PC-3 (cell line): ENCODE results near the gene RPL36. TPM values are rescaled to one million over a fixed set of nuclear protein-coding genes. Genes with fewer than 3 reads are reported as not detected.

ENCODE experiments used
- ATAC-seq: fragments of 200-7000 bp; cut with Tn5 transposase; 2 replicates; pipeline ENCODE4 v1.9.1; 2020; ENCODE audit warnings: mild to moderate bottlenecking, moderate library complexity
- BruUV-seq: library from RNA; stranded (reverse); fragments of 400-500 nt; replicated peaks from 2 replicates; lab custom pipeline; 2021; lab: Mats Ljungman, UMichigan
- CTCF ChIA-PET: fragments of 300-600 bp; sonication (Branson Sonifier 250); formaldehyde crosslinking; loops from one replicate; lab custom pipeline; 2022; ENCODE audit warnings: antibody characterized with exemption; lab: Charles Lee
- POLR2A ChIA-PET: fragments of 300-600 bp; sonication (Branson Sonifier 250); formaldehyde crosslinking; loops from one replicate; lab custom pipeline; 2022; ENCODE audit warnings: antibody characterized with exemption; ENCODE audit not compliant: unreplicated experiment; lab: Charles Lee
- DNase-seq: peaks from one replicate; pipeline ENCODE4 v3.0.0-alpha.2; 2015
- H2AFZ ChIP-seq: fragments of 300-600 bp; sonication (generic); 2 replicates; pipeline ENCODE4 v1.6.0; 2016; ENCODE audit warnings: antibody characterized with exemption, low read length
- H3F3A ChIP-seq: fragments of 300-600 bp; sonication (generic); one replicate; pipeline ENCODE4 v1.6.0; 2017; ENCODE audit warnings: antibody characterized with exemption, low read length, control low read depth, mild to moderate bottlenecking; ENCODE audit not compliant: unreplicated experiment
- H3K27ac ChIP-seq: fragments of 300-600 bp; sonication (generic); 2 replicates; pipeline ENCODE4 v1.5.1; 2016; ENCODE audit warnings: mild to moderate bottlenecking, low read length
- H3K27me3 ChIP-seq: fragments of 300-600 bp; sonication (generic); 2 replicates; pipeline ENCODE4 v1.6.1; 2016; ENCODE audit warnings: low read length, mixed read lengths
- H3K36me3 ChIP-seq: fragments of 300-600 bp; sonication (generic); 2 replicates; pipeline ENCODE4 v1.6.1; 2016; ENCODE audit warnings: low read depth, mixed run types, low read length, mixed read lengths
- H3K4me1 ChIP-seq: fragments of 300-600 bp; sonication (generic); 2 replicates; pipeline ENCODE4 v1.5.1; 2016; ENCODE audit warnings: low read length; ENCODE audit not compliant: insufficient read depth
- H3K4me2 ChIP-seq: fragments of 300-600 bp; sonication (generic); 2 replicates; pipeline ENCODE4 v1.6.0; 2016; ENCODE audit warnings: low read length
- H3K4me3 ChIP-seq: fragments of 300-600 bp; sonication (generic); 2 replicates; pipeline ENCODE4 v1.5.1; 2016; ENCODE audit warnings: mild to moderate bottlenecking, low read length, mixed read lengths
- H3K79me2 ChIP-seq: fragments of 300-600 bp; sonication (generic); 2 replicates; pipeline ENCODE4 v1.6.1; 2017; ENCODE audit warnings: low read length, mixed read lengths
- H3K9ac ChIP-seq: fragments of 300-600 bp; sonication (generic); 2 replicates; pipeline ENCODE4 v1.6.0; 2016; ENCODE audit warnings: mild to moderate bottlenecking, low read length
- H3K9me2 ChIP-seq: fragments of 300-600 bp; sonication (generic); replicated peaks from 2 replicates; pipeline ENCODE4 v1.6.1; 2016; ENCODE audit warnings: mixed run types, low read length, mixed read lengths
- H3K9me3 ChIP-seq: fragments of 300-600 bp; sonication (generic); 2 replicates; pipeline ENCODE4 v1.6.1; 2016; ENCODE audit warnings: low read length, mixed read lengths
- H4K20me1 ChIP-seq: fragments of 300-600 bp; sonication (generic); 2 replicates; pipeline ENCODE4 v1.6.1; 2016; ENCODE audit warnings: low read length, mixed read lengths
- EZH2 ChIP-seq: fragments of 300-600 bp; sonication (generic); IDR thresholded peaks from one replicate; pipeline ENCODE4 v1.6.1; 2017; ENCODE audit warnings: antibody characterized with exemption, mild to moderate bottlenecking, low read length; ENCODE audit not compliant: unreplicated experiment
- EZH2phosphoT487 ChIP-seq: fragments of 300-600 bp; sonication (generic); IDR thresholded peaks from 2 replicates; pipeline ENCODE4 v1.6.1; 2018; ENCODE audit warnings: mild to moderate bottlenecking, antibody characterized with exemption, low read length, borderline replicate concordance
- intact Hi-C: fragments of 100-400 bp; cut with micrococcal nuclease; formaldehyde crosslinking; loops from 2 replicates; pipeline ENCODE4 v1.9.0; 2023
- total RNA-seq: library from RNA; depleted of rRNA; stranded (reverse); fragments of >200 nt; gene quantifications from 2 replicates; pipeline ENCODE4 v1.2.3, GENCODE V29; 2014
- TF ChIP-seq, protein P1 (sequence below): fragments of 300-600 bp; sonication (generic); conservative IDR thresholded peaks from 2 replicates; pipeline ENCODE4 v1.5.1; 2017; ENCODE audit warnings: antibody characterized with exemption, low read depth, mild to moderate bottlenecking, low read length

RPL36 gene
- total RNA-seq, 1 experiment from 2014 or later = 2,470 TPM

DNA sequence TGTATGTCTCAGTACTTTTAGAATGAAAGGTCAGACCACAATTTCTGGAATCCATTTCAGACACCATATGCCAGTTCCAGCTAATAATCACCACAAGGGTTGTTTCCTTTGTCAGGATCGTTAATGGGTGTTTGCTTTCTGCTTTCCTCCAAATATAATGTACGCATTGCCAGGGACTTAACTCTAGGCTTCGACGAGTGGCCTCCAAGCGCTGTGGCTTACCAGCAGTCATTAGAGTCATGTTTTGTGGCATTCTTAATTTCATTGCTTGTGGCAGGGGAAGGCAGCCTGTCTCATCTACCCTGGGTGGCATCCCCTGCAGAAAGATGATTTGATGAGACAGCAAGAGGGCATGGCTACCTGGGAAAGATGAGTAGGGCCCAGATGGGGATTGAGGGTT lies 44.7 kb upstream of the RPL36 start:
- BruUV-seq = no TSS peak
- Histone ChIP-seq H4K20me1 (peaks cover 49% of the 10 kb centered on the region), H3K27me3 (no peaks in the 10 kb centered on the region), H3K27ac (no peak overlapping the region), H3K9me2 (no peaks in the 10 kb centered on the region), H3K4me3 (no peak overlapping the region), H3K36me3 (peaks cover 82% of the 10 kb centered on the region), H3K4me1 (no peaks in the 10 kb centered on the region), H3F3A (no peaks in the 10 kb centered on the region), H3K9ac (no peak overlapping the region), H3K4me2 (no peak overlapping the region), H3K9me3 (no peaks in the 10 kb centered on the region), H3K79me2 (peaks cover 73% of the 10 kb centered on the region), H2AFZ (no peak overlapping the region)
- CTCF ChIA-PET = no interaction called here
- no peak for DNase-seq
- TF ChIP-seq, protein P1, sequence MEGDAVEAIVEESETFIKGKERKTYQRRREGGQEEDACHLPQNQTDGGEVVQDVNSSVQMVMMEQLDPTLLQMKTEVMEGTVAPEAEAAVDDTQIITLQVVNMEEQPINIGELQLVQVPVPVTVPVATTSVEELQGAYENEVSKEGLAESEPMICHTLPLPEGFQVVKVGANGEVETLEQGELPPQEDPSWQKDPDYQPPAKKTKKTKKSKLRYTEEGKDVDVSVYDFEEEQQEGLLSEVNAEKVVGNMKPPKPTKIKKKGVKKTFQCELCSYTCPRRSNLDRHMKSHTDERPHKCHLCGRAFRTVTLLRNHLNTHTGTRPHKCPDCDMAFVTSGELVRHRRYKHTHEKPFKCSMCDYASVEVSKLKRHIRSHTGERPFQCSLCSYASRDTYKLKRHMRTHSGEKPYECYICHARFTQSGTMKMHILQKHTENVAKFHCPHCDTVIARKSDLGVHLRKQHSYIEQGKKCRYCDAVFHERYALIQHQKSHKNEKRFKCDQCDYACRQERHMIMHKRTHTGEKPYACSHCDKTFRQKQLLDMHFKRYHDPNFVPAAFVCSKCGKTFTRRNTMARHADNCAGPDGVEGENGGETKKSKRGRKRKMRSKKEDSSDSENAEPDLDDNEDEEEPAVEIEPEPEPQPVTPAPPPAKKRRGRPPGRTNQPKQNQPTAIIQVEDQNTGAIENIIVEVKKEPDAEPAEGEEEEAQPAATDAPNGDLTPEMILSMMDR = no peak
- no peak for TF ChIP-seq EZH2phosphoT487
- TF ChIP-seq EZH2 = no peak
- ATAC-seq = no peak
- POLR2A ChIA-PET = no interaction called here
- intact Hi-C loops = no loop called here

DNA sequence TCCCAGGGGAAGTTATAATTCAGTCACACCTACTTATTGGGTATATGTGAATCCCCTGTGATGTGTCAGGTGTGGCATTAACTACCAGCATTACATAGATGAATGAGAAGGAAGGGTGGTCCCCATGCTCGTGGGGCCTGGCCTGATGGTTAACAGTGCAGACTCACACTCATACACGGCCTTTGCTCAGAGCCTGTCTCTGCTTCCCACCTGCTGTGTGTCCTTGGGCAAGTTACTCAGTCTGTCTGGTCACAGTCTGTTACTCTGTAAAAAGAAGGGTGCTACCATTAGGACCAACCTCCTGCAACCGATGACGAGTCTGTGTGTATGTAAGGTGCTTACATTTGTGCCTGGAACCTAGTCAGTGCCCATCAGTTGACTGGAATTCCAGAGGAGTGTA lies 43.4 kb upstream of the RPL36 start:
- intact Hi-C loops = no loop called here
- no peak overlapping the region for H3K4me3 ChIP-seq
- H4K20me1 ChIP-seq = peaks cover 42% of the 10 kb centered on the region
- H3K9me2 ChIP-seq = no peaks in the 10 kb centered on the region
- DNase-seq (no peak), ATAC-seq (no peak)
- CTCF ChIA-PET = no interaction called here
- no peak overlapping the region for H3K4me2 ChIP-seq
- peaks cover 60% of the 10 kb centered on the region for H3K79me2 ChIP-seq
- no peaks in the 10 kb centered on the region for H3K9me3 ChIP-seq
- no peaks in the 10 kb centered on the region for H3K27me3 ChIP-seq
- H3F3A ChIP-seq = no peaks in the 10 kb centered on the region
- no TSS peak for BruUV-seq
- H3K27ac ChIP-seq = no peak overlapping the region
- H3K4me1 ChIP-seq = no peaks in the 10 kb centered on the region
- no peak for TF ChIP-seq EZH2
- TF ChIP-seq, protein P1 = no peak
- no peak for TF ChIP-seq EZH2phosphoT487
- POLR2A ChIA-PET = no interaction called here
- H3K36me3 ChIP-seq = peaks cover 89% of the 10 kb centered on the region
- no peak overlapping the region for H3K9ac ChIP-seq
- H2AFZ ChIP-seq = no peak overlapping the region

DNA sequence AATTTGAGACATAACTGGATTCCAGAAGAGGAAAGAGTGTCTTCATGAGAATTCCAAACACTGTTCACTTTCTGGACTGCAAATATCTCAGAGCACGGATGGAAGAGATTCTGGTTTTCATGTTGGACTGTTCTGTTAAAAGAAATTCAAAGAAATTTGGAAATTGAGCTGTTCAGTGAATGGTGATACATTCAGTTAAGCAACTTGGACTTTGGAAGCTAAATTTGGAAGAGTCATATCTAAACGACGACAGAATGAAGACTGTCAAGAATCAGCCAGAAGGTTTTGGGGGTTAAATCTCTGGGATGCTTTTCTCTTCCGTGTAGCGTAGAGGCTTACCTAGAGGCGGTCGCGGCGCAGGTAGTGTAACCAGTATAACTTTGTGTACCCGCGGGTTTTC lies 41.6 kb upstream of the RPL36 start:
- Histone ChIP-seq H3K4me2 (no peak overlapping the region), H3K4me3 (no peak overlapping the region), H3K9me3 (no peaks in the 10 kb centered on the region), H4K20me1 (peaks cover 27% of the 10 kb centered on the region), H2AFZ (no peak overlapping the region), H3K9ac (no peak overlapping the region), H3K36me3 (peaks cover 89% of the 10 kb centered on the region), H3K27ac (no peak overlapping the region), H3K9me2 (no peaks in the 10 kb centered on the region), H3K79me2 (peaks cover 42% of the 10 kb centered on the region), H3F3A (no peaks in the 10 kb centered on the region), H3K27me3 (no peaks in the 10 kb centered on the region), H3K4me1 (no peaks in the 10 kb centered on the region)
- POLR2A ChIA-PET = no interaction called here
- intact Hi-C loops = no loop called here
- BruUV-seq = no TSS peak
- CTCF ChIA-PET = no interaction called here
- TF ChIP-seq EZH2 = no peak
- no peak for TF ChIP-seq EZH2phosphoT487
- TF ChIP-seq, protein P1 = no peak
- DNase-seq (no peak), ATAC-seq (no peak)
